Measurements from ENCODE around the gene CDS2.

CDS2 gene

DNA sequence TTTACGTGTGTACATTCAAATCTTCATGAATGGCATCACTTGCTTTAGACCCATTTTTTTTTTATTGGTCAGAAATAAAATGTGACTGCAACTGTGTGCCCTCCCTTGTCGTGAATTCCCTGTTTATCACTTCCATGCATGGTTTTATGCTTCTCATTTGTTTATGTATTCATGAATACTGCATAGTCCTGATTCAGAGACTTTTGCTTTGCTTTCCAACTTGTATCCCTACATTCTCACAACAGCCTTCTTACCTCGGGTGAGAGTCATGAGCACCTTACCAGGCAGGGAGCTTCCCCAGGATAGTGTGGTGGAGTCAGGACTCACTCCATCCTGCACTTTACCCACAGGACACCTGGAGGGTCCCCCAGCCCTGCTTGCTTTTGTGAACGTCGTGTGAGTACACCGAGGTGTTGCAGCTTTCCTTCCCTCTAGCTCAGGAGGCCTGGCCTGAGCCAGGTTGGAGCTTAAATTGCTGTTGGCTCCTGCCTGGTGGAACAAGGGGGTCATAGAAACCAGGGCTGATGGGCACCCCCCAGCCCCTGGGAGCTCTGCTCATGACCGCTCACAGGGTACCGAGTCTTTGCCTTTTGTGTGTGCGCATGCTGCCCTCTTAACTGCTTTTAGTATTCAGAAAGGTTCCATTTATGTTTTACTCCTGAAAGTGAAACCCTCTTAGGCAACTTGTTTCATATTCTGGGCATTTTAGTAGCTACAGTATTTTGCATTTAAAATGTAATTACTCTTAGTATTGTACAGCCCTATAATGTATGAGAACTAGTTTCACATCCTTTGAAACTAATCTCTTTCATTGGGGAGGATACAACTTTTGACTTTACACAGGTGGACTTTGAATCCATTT, 66.0 kb downstream of the CDS2 start:
- Histone ChIP-seq H3K4me3 (ENCODE audit: insufficient read depth, low read length, poor library complexity, severe bottlenecking) (no peak overlapping the region), H4K20me1 (ENCODE audit: low read depth, low read length) (no peaks in the 10 kb centered on the region), H3F3A (ENCODE audit: insufficient read depth) (0 out of 2 replicates have a peak, but pooled peaks cover 5% of the 10 kb centered on the region), H3K9ac (ENCODE audit: low read length) (no peak overlapping the region), H3K9me3 (ENCODE audit: insufficient read depth, low read length) (no peaks in the 10 kb centered on the region), H3K27ac (ENCODE audit: low read depth, low read length) (no peak overlapping the region), H2AFZ (ENCODE audit: low read depth, low read length, severe bottlenecking) (no peak overlapping the region), H3K4me2 (ENCODE audit: low read depth, low read length, poor library complexity, severe bottlenecking) (no peak overlapping the region), H3K36me3 (ENCODE audit: low read length) (no peaks in the 10 kb centered on the region), H3K27me3 (ENCODE audit: low read length) (no peaks in the 10 kb centered on the region), H3K9me2 (replicated peaks; ENCODE audit: insufficient read depth, low read length) (no peaks in the 10 kb centered on the region), H3K79me2 (ENCODE audit: insufficient read depth, low read length) (no peaks in the 10 kb centered on the region)
- TF ChIP-seq, protein P1, sequence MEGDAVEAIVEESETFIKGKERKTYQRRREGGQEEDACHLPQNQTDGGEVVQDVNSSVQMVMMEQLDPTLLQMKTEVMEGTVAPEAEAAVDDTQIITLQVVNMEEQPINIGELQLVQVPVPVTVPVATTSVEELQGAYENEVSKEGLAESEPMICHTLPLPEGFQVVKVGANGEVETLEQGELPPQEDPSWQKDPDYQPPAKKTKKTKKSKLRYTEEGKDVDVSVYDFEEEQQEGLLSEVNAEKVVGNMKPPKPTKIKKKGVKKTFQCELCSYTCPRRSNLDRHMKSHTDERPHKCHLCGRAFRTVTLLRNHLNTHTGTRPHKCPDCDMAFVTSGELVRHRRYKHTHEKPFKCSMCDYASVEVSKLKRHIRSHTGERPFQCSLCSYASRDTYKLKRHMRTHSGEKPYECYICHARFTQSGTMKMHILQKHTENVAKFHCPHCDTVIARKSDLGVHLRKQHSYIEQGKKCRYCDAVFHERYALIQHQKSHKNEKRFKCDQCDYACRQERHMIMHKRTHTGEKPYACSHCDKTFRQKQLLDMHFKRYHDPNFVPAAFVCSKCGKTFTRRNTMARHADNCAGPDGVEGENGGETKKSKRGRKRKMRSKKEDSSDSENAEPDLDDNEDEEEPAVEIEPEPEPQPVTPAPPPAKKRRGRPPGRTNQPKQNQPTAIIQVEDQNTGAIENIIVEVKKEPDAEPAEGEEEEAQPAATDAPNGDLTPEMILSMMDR (IDR thresholded peaks at IDR 0.05; ENCODE audit: insufficient read depth, low read length, poor library complexity, severe bottlenecking), result no peak
- TF ChIP-seq EZH2phosphoT487 (conservative IDR thresholded peaks at IDR 0.05; ENCODE audit: low read length), result no peak

DNA sequence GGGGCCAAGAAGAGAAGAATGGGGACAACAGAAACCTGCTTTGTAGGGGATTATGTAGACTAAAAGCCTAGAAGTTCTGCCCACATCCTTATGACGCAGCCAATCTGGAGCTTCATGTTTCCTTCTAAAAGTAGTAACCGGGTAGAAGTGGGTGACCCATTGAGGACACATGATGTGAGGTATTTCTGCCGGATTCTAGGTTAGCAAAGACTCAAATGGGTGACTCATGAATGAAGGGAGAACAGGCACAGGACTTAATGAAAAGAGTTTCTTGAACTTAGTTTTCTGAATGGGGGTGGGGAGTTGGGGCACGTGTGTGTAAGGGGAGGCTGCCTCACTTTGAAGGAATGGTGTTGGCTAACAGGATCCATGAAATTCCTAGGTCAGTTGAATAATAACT, 68.8 kb downstream of the CDS2 start:
- H3K9ac ChIP-seq (ENCODE audit: low read length), result no peak overlapping the region
- H3K27me3 ChIP-seq (ENCODE audit: low read length), result no peaks in the 10 kb centered on the region
- H3K9me3 ChIP-seq (ENCODE audit: insufficient read depth, low read length), result no peaks in the 10 kb centered on the region
- H3K4me3 ChIP-seq (ENCODE audit: insufficient read depth, low read length, poor library complexity, severe bottlenecking), result no peak overlapping the region
- H3K27ac ChIP-seq (ENCODE audit: low read depth, low read length), result no peak overlapping the region
- no peaks in the 10 kb centered on the region for H4K20me1 ChIP-seq (ENCODE audit: low read depth, low read length)
- no peak overlapping the region for H3K4me2 ChIP-seq (ENCODE audit: low read depth, low read length, poor library complexity, severe bottlenecking)
- no peaks in the 10 kb centered on the region for H3K36me3 ChIP-seq (ENCODE audit: low read length)
- H3F3A ChIP-seq (ENCODE audit: insufficient read depth), result no peaks in the 10 kb centered on the region
- no peak overlapping the region for H2AFZ ChIP-seq (ENCODE audit: low read depth, low read length, severe bottlenecking)
- TF ChIP-seq, protein P1 (IDR thresholded peaks at IDR 0.05; ENCODE audit: insufficient read depth, low read length, poor library complexity, severe bottlenecking), result no peak
- no peak for TF ChIP-seq EZH2phosphoT487 (conservative IDR thresholded peaks at IDR 0.05; ENCODE audit: low read length)
- H3K9me2 ChIP-seq (replicated peaks; ENCODE audit: insufficient read depth, low read length), result no peaks in the 10 kb centered on the region
- H3K79me2 ChIP-seq (ENCODE audit: insufficient read depth, low read length), result no peaks in the 10 kb centered on the region

DNA sequence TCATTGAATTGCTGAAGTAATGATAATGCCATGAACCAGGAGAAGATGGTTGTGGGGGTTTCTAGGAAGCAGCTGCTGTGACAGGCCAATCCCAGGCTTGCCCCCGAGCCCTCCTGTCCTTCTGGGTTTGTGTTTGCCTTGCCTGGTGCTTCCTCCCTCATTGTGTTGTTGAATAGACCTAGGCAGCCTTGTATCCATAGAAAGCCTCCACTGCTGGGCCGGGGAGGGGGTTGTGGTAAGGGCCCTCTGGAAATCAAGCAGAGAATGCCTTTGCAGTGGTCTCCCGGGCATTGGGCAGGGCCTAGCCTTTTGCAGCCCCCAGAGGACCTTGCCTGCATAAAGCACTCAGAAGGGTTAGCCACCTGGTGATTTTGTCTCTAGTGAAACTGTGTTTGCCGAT, 69.3 kb downstream of the CDS2 start:
- H4K20me1 ChIP-seq (ENCODE audit: low read depth, low read length), result no peaks in the 10 kb centered on the region
- H3F3A ChIP-seq (ENCODE audit: insufficient read depth), result no peaks in the 10 kb centered on the region
- TF ChIP-seq EZH2phosphoT487 (conservative IDR thresholded peaks at IDR 0.05; ENCODE audit: low read length), result no peak
- TF ChIP-seq, protein P1 (IDR thresholded peaks at IDR 0.05; ENCODE audit: insufficient read depth, low read length, poor library complexity, severe bottlenecking), result no peak
- H3K27ac ChIP-seq (ENCODE audit: low read depth, low read length), result no peak overlapping the region
- no peaks in the 10 kb centered on the region for H3K9me2 ChIP-seq (replicated peaks; ENCODE audit: insufficient read depth, low read length)
- H3K4me3 ChIP-seq (ENCODE audit: insufficient read depth, low read length, poor library complexity, severe bottlenecking), result no peak overlapping the region
- no peaks in the 10 kb centered on the region for H3K27me3 ChIP-seq (ENCODE audit: low read length)
- no peak overlapping the region for H2AFZ ChIP-seq (ENCODE audit: low read depth, low read length, severe bottlenecking)
- no peak overlapping the region for H3K9ac ChIP-seq (ENCODE audit: low read length)
- H3K9me3 ChIP-seq (ENCODE audit: insufficient read depth, low read length), result no peaks in the 10 kb centered on the region
- H3K4me2 ChIP-seq (ENCODE audit: low read depth, low read length, poor library complexity, severe bottlenecking), result no peak overlapping the region
- H3K36me3 ChIP-seq (ENCODE audit: low read length), result no peaks in the 10 kb centered on the region
- no peaks in the 10 kb centered on the region for H3K79me2 ChIP-seq (ENCODE audit: insufficient read depth, low read length)
